Measurements from ENCODE around the gene SSBP2.
A peak's percentile ranks its signal among the peaks of the same experiment; 100 is the strongest.

The SSBP2 gene

GRCh38 chr5:81558188-81558587, 192.7 kb downstream of the SSBP2 start:
- DNase-seq (ENCODE audit: low spot score) = no peak
- in situ Hi-C loops (cut with MboI; ENCODE audit: low pct_unique_long_range_greater_than_20kb, low sequenced_read_pairs, unreplicated experiment) = no loop called here
- TF ChIP-seq CTCF (IDR thresholded peaks at IDR 0.05; ENCODE audit: extremely low read depth, insufficient read depth, missing control alignments) = no peak

GRCh38 chr5:81556809-81557208, 194.1 kb downstream of the SSBP2 start:
- in situ Hi-C loops (cut with MboI; ENCODE audit: low pct_unique_long_range_greater_than_20kb, low sequenced_read_pairs, unreplicated experiment) = no loop called here
- no peak for TF ChIP-seq CTCF (IDR thresholded peaks at IDR 0.05; ENCODE audit: extremely low read depth, insufficient read depth, missing control alignments)
- peak; percentile 9 for DNase-seq (ENCODE audit: low spot score)

- DNase-seq (ENCODE audit: low spot score) = no peak
- in situ Hi-C loops (cut with MboI; ENCODE audit: low pct_unique_long_range_greater_than_20kb, low sequenced_read_pairs, unreplicated experiment) = no loop called here
- no peak for TF ChIP-seq CTCF (IDR thresholded peaks at IDR 0.05; ENCODE audit: extremely low read depth, insufficient read depth, missing control alignments)
These were observed 195.0 kb downstream of the SSBP2 start for GRCh38 chr5:81555865-81556264.

GRCh38 chr5:81554647-81555046, 196.2 kb downstream of the SSBP2 start:
- in situ Hi-C loops (cut with MboI; ENCODE audit: low pct_unique_long_range_greater_than_20kb, low sequenced_read_pairs, unreplicated experiment) = no loop called here
- TF ChIP-seq CTCF (IDR thresholded peaks at IDR 0.05; ENCODE audit: extremely low read depth, insufficient read depth, missing control alignments) = no peak
- no peak for DNase-seq (ENCODE audit: low spot score)

GRCh38 chr5:81553567-81554212, 197.2 kb downstream of the SSBP2 start:
- DNase-seq (ENCODE audit: low spot score) = no peak
- in situ Hi-C loops (cut with MboI; ENCODE audit: low pct_unique_long_range_greater_than_20kb, low sequenced_read_pairs, unreplicated experiment) = no loop called here
- TF ChIP-seq CTCF (IDR thresholded peaks at IDR 0.05; ENCODE audit: extremely low read depth, insufficient read depth, missing control alignments) = no peak

GRCh38 chr5:81552852-81553566, 197.9 kb downstream of the SSBP2 start:
- in situ Hi-C loops (cut with MboI; ENCODE audit: low pct_unique_long_range_greater_than_20kb, low sequenced_read_pairs, unreplicated experiment) = no loop called here
- DNase-seq (ENCODE audit: low spot score) = no peak
- TF ChIP-seq CTCF (IDR thresholded peaks at IDR 0.05; ENCODE audit: extremely low read depth, insufficient read depth, missing control alignments) = no peak
